Activated naive CD4-positive, alpha-beta T cell treated with Interleukin-2 at 50 U/mL for 16 hours (primary cell): Measurements from ENCODE around the gene NOP53.
"Not testable (repeated sequence)": the region's sequence is repeated elsewhere in the genome, so short reads cannot be mapped to it uniquely, and the experiment has no call there.

Source experiments
- DNase-seq: peaks from one replicate; pipeline ENCODE4 v3.0.0-alpha.2; 2020

Gene NOP53

GRCh38 chr19:47755065-47755761, 9.9 kb downstream of the NOP53 start:
- DNase-seq, result no peak

- DNase-seq, result no peak
Observed at GRCh38 chr19:47755762-47756626, 10.6 kb downstream of the NOP53 start.

GRCh38 chr19:47756627-47756929, 11.2 kb downstream of the NOP53 start:
- no peak for DNase-seq

- DNase-seq, result no peak
Observed at GRCh38 chr19:47756953-47757608, 11.7 kb downstream of the NOP53 start.

- no peak for DNase-seq
Observed at GRCh38 chr19:47757617-47758442, 12.5 kb downstream of the NOP53 start.

GRCh38 chr19:47758443-47758804, 13.1 kb downstream of the NOP53 start:
- no peak for DNase-seq

- no peak for DNase-seq
Observed at GRCh38 chr19:47760632-47760999, 15.3 kb downstream of the NOP53 start.

GRCh38 chr19:47761566-47761965, 16.2 kb downstream of the NOP53 start:
- DNase-seq, result no peak

- DNase-seq, result no peak
Observed at GRCh38 chr19:47762151-47762550, 16.8 kb downstream of the NOP53 start.

- DNase-seq, result no peak
Observed at GRCh38 chr19:47762615-47763308, 17.4 kb downstream of the NOP53 start.

- DNase-seq, result not testable (repeated sequence)
Observed at GRCh38 chr19:47764705-47765104, 19.4 kb downstream of the NOP53 start.

- DNase-seq, result peak; percentile 52
Observed at GRCh38 chr19:47765523-47766358, 20.4 kb downstream of the NOP53 start.

- DNase-seq, result no peak
Observed at GRCh38 chr19:47766359-47766620, 20.9 kb downstream of the NOP53 start.

GRCh38 chr19:47766670-47767069, 21.3 kb downstream of the NOP53 start:
- no peak for DNase-seq

- DNase-seq, result no peak
Observed at GRCh38 chr19:47767349-47767748, 22.0 kb downstream of the NOP53 start.

GRCh38 chr19:47768604-47769003, 23.3 kb downstream of the NOP53 start:
- DNase-seq, result no peak

GRCh38 chr19:47769534-47769933, 24.2 kb downstream of the NOP53 start:
- DNase-seq, result no peak

- DNase-seq, result not testable (repeated sequence)
Observed at GRCh38 chr19:47771291-47771690, 25.9 kb downstream of the NOP53 start.

- DNase-seq, result no peak
Observed at GRCh38 chr19:47776568-47776967, 31.2 kb downstream of the NOP53 start.

- not testable (repeated sequence) for DNase-seq
Observed at GRCh38 chr19:47777245-47778048, 32.1 kb downstream of the NOP53 start.
